HepG2 (cell line): ENCODE results near the gene CELSR2. TPM values are rescaled to one million over a fixed set of nuclear protein-coding genes. Genes with fewer than 3 reads are reported as not detected.

Source experiments
- AKAP8 ChIP-seq: sonication (generic); formaldehyde crosslinking; IDR thresholded peaks from 2 replicates; pipeline ENCODE4 v1.5.1; 2020; ENCODE audit warnings: mild to moderate bottlenecking, missing genetic modification reagents
- ARID4A ChIP-seq: sonication (generic); formaldehyde crosslinking; IDR thresholded peaks from 2 replicates; pipeline ENCODE4 v1.5.0; 2020; ENCODE audit warnings: mild to moderate bottlenecking, missing genetic modification reagents, borderline replicate concordance
- CBX5 ChIP-seq: sonication (generic); formaldehyde crosslinking; IDR thresholded peaks from 2 replicates; pipeline ENCODE4 v1.4.0; 2020; ENCODE audit warnings: missing genetic modification reagents, borderline replicate concordance
- CHD4 ChIP-seq: fragments of 200-600 bp; sonication (generic); IDR thresholded peaks from 2 replicates; pipeline ENCODE4 v1.7.0; 2017; ENCODE audit warnings: mild to moderate bottlenecking, low read length, borderline replicate concordance
- CTCF ChIP-seq: sonication (generic); formaldehyde crosslinking; IDR thresholded peaks from 2 replicates; pipeline ENCODE4 v1.5.0; 2020; ENCODE audit warnings: mild to moderate bottlenecking, missing genetic modification reagents, moderate library complexity
- DR1 ChIP-seq: sonication (generic); formaldehyde crosslinking; IDR thresholded peaks from 2 replicates; pipeline ENCODE4 v1.8.0; 2021; ENCODE audit warnings: mild to moderate bottlenecking, missing genetic modification reagents, inconsistent platforms
- GRHL1 ChIP-seq: sonication (generic); formaldehyde crosslinking; conservative IDR thresholded peaks from 2 replicates; pipeline ENCODE4 v1.8.0; 2022; ENCODE audit warnings: missing genetic modification reagents
- HOXA3 ChIP-seq: sonication (generic); formaldehyde crosslinking; IDR thresholded peaks from 2 replicates; pipeline ENCODE4 v1.5.0; 2020; ENCODE audit warnings: missing genetic modification reagents
- MAF1 ChIP-seq: sonication (generic); formaldehyde crosslinking; IDR thresholded peaks from 2 replicates; pipeline ENCODE4 v1.5.0; 2020; ENCODE audit warnings: missing genetic modification reagents, borderline replicate concordance
- MAX ChIP-seq: IDR thresholded peaks from 2 replicates; pipeline ENCODE4 v1.6.1; 2012; ENCODE audit warnings: inconsistent platforms
- MEIS2 ChIP-seq: sonication (generic); formaldehyde crosslinking; IDR thresholded peaks from 2 replicates; pipeline ENCODE4 v1.9.0; 2021; ENCODE audit warnings: mild to moderate bottlenecking, missing genetic modification reagents
- RBM39 ChIP-seq: fragments of 200-400 bp; formaldehyde crosslinking; IDR thresholded peaks from one replicate; pipeline ENCODE4 v1.6.1; 2018; ENCODE audit warnings: antibody characterized with exemption, mild to moderate bottlenecking, low read depth, low read length; ENCODE audit not compliant: poor library complexity, severe bottlenecking
- SALL1 ChIP-seq: sonication (generic); formaldehyde crosslinking; IDR thresholded peaks from 2 replicates; pipeline ENCODE4 v1.8.0; 2022; ENCODE audit warnings: mild to moderate bottlenecking, missing genetic modification reagents
- SP5 ChIP-seq: IDR thresholded peaks from 2 replicates; pipeline ENCODE4 v1.6.1; 2016; ENCODE audit warnings: low read depth, borderline replicate concordance
- TBX3 ChIP-seq: fragments of 450-650 bp; IDR thresholded peaks from 2 replicates; pipeline ENCODE4 v1.6.1; 2017; ENCODE audit warnings: antibody characterized with exemption, mild to moderate bottlenecking, inconsistent platforms, borderline replicate concordance
- TOE1 ChIP-seq: sonication (generic); formaldehyde crosslinking; IDR thresholded peaks from 2 replicates; pipeline ENCODE4 v1.4.0; 2020; ENCODE audit warnings: mild to moderate bottlenecking, missing genetic modification reagents
- ZBTB3 ChIP-seq: sonication (generic); formaldehyde crosslinking; IDR thresholded peaks from 2 replicates; pipeline ENCODE4 v1.4.0; 2020; ENCODE audit warnings: low read depth, mild to moderate bottlenecking, moderate library complexity, missing genetic modification reagents, borderline replicate concordance
- ZBTB38 ChIP-seq: sonication (generic); formaldehyde crosslinking; IDR thresholded peaks from 2 replicates; pipeline ENCODE4 v1.5.1; 2020; ENCODE audit warnings: mild to moderate bottlenecking, missing genetic modification reagents
- ZBTB7B ChIP-seq: sonication (generic); formaldehyde crosslinking; IDR thresholded peaks from 2 replicates; pipeline ENCODE4 v1.4.0; 2020; ENCODE audit warnings: missing genetic modification reagents
- ZNF225 ChIP-seq: sonication (generic); formaldehyde crosslinking; IDR thresholded peaks from 2 replicates; pipeline ENCODE4 v1.4.0; 2020; ENCODE audit warnings: mild to moderate bottlenecking, missing genetic modification reagents
- ZNF441 ChIP-seq: sonication (generic); formaldehyde crosslinking; IDR thresholded peaks from 2 replicates; pipeline ENCODE4 v1.7.0; 2021; ENCODE audit warnings: missing genetic modification reagents, borderline replicate concordance
- polyA plus RNA-seq, 8 experiments: library from polyadenylated mRNA; depleted of rRNA in 3 of 8; stranded (reverse) in 7 of 8; unstranded in 1 of 8; fragments of >200 nt; fragmentation: Illumina TruSeq in 4 of 8; extraction: Trizol in 4 of 8; gene quantifications; 2 replicates each; pipeline versions ENCODE4 v1.2.1 to v1.2.3, GENCODE V29; 2011 to 2016; ENCODE audit warnings: low read depth in 4 of 8, missing spikeins in 1 of 8, mixed read lengths in 1 of 8; ENCODE audit not compliant: insufficient read depth in 1 of 8
- total RNA-seq, 5 experiments: library from RNA; depleted of rRNA; stranded (reverse); fragments of >200 nt; fragmentation: Illumina TruSeq; extraction: Trizol; gene quantifications; 2 replicates each; pipeline ENCODE4 v1.2.3, GENCODE V29; 2016; ENCODE audit warnings: low read depth in 1 of 5

The CELSR2 gene
- total and polyA plus RNA-seq, 2 of the 13 experiments (the other 11 are each of a cell fraction or from before 2014, with no cell fraction given), result 4.0 to 6.6 TPM

GRCh38 chr1:109306832-109307273 is 57.5 kb downstream of the CELSR2 start, which contains the start of gene MYBPHL (continued):
- 0 out of 2 replicates have a peak, but pooled peaks have one; percentile 27 for TF ChIP-seq ZBTB7B (CRISPR knock-in tag)
- TF ChIP-seq MAF1 (CRISPR knock-in tag), result no peak
- TF ChIP-seq CHD4, result no peak
- no peak for TF ChIP-seq TBX3
- no peak for TF ChIP-seq GRHL1 (CRISPR knock-in tag)
- TF ChIP-seq CBX5, result no peak
- TF ChIP-seq SALL1 (CRISPR knock-in tag), result peak; percentile 68; the same call in 1 of the 2 replicates
- 0 out of 2 replicates have a peak, but pooled peaks have one; percentile 29 for TF ChIP-seq ZBTB38 (CRISPR knock-in tag)
- 0 out of 2 replicates have a peak, but pooled peaks have one; percentile 10 for TF ChIP-seq CTCF (CRISPR knock-in tag)
- TF ChIP-seq ZBTB3 (CRISPR knock-in tag), result no peak
- TF ChIP-seq AKAP8 (CRISPR knock-in tag), result no peak
- peak; percentile 20; the same call in 1 of the 2 replicates for TF ChIP-seq ZNF441
- TF ChIP-seq ARID4A, result peak; percentile 55; the same call in 1 of the 2 replicates
- 0 out of 2 replicates have a peak, but pooled peaks have one; percentile 24 for TF ChIP-seq HOXA3 (CRISPR knock-in tag)
- TF ChIP-seq DR1 (CRISPR knock-in tag), result 0 out of 2 replicates have a peak, but pooled peaks have one; percentile 32
- TF ChIP-seq MAX, result 0 out of 2 replicates have a peak, but pooled peaks have one; percentile 17
- TF ChIP-seq TOE1 (CRISPR knock-in tag), result no peak
- 0 out of 2 replicates have a peak, but pooled peaks have one; percentile 66 for TF ChIP-seq ZNF225 (CRISPR knock-in tag)
- TF ChIP-seq RBM39, result no peak
- TF ChIP-seq MEIS2, result no peak
- TF ChIP-seq SP5, result 0 out of 2 replicates have a peak, but pooled peaks have one; percentile 6
